Panc1 (cell line): ENCODE data around the gene DES.

Experiments used
- CTCF ChIP-seq: fragments of 450-650 bp; IDR thresholded peaks from 2 replicates; pipeline ENCODE4 v1.5.1; 2017; ENCODE audit warnings: mild to moderate bottlenecking
- POLR2AphosphoS5 ChIP-seq: IDR thresholded peaks from 2 replicates; pipeline ENCODE4 v1.6.1; 2012; ENCODE audit warnings: mild to moderate bottlenecking, low read depth, low read length, moderate library complexity
- TF ChIP-seq, protein P1 (sequence below), 2 experiments: IDR thresholded peaks; 2 replicates each; pipeline ENCODE4 v1.6.1; 2011 to 2012; ENCODE audit warnings: low read depth in 2 of 2, control low read depth in 1 of 2, low read length in 1 of 2, mild to moderate bottlenecking in 1 of 2, moderate library complexity in 1 of 2; ENCODE audit not compliant: insufficient read depth in 1 of 2

DNA sequence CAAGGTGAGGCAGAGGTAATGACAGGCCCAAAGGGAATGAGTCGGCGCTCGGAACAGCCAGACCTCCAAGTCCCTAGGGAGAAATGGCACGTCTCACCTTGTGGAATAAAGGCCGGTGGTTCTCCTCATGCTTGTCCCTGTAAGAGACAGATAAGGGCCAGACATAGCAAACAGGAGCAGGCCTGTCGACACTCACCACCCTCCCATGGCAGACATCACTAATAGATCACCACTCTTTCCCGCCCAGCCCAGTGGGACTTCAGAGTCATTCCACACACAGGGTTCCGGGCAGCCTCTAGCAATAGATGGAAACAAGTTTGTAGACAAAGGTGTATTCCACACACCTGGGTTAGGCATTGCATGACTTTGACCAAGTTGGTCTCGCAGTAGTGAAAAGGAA, 36.7 kb upstream of the DES start:
- TF ChIP-seq, protein P1, sequence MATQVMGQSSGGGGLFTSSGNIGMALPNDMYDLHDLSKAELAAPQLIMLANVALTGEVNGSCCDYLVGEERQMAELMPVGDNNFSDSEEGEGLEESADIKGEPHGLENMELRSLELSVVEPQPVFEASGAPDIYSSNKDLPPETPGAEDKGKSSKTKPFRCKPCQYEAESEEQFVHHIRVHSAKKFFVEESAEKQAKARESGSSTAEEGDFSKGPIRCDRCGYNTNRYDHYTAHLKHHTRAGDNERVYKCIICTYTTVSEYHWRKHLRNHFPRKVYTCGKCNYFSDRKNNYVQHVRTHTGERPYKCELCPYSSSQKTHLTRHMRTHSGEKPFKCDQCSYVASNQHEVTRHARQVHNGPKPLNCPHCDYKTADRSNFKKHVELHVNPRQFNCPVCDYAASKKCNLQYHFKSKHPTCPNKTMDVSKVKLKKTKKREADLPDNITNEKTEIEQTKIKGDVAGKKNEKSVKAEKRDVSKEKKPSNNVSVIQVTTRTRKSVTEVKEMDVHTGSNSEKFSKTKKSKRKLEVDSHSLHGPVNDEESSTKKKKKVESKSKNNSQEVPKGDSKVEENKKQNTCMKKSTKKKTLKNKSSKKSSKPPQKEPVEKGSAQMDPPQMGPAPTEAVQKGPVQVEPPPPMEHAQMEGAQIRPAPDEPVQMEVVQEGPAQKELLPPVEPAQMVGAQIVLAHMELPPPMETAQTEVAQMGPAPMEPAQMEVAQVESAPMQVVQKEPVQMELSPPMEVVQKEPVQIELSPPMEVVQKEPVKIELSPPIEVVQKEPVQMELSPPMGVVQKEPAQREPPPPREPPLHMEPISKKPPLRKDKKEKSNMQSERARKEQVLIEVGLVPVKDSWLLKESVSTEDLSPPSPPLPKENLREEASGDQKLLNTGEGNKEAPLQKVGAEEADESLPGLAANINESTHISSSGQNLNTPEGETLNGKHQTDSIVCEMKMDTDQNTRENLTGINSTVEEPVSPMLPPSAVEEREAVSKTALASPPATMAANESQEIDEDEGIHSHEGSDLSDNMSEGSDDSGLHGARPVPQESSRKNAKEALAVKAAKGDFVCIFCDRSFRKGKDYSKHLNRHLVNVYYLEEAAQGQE (IDR thresholded peaks at IDR 0.05; ENCODE audit: insufficient read depth in 1 of 2, low read depth in 2 of 2, low read length in 1 of 2): no peak
- TF ChIP-seq CTCF (no peak), POLR2AphosphoS5 (no peak)
